ENCODE results near the gene AZI2.

DNA sequence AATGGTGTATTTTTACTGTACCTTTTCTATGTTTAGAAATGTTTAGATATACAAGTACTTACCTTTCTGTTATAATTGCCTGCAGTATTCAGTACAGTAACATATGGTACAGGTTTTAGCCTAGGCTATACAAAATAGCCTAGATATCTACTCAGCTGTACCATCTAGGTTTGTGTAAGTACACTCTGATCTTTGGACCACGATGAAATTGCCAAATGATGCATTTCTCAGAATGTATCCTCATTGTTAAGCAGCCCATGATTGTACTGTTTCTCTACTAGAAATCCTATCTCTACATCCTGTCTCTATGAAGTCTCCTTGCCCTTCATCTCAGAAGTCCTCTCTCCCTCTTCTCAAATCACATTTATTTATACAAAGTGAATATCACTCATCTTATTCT lies 32.9 kb downstream of the AZI2 start:
- TF ChIP-seq, protein P1, sequence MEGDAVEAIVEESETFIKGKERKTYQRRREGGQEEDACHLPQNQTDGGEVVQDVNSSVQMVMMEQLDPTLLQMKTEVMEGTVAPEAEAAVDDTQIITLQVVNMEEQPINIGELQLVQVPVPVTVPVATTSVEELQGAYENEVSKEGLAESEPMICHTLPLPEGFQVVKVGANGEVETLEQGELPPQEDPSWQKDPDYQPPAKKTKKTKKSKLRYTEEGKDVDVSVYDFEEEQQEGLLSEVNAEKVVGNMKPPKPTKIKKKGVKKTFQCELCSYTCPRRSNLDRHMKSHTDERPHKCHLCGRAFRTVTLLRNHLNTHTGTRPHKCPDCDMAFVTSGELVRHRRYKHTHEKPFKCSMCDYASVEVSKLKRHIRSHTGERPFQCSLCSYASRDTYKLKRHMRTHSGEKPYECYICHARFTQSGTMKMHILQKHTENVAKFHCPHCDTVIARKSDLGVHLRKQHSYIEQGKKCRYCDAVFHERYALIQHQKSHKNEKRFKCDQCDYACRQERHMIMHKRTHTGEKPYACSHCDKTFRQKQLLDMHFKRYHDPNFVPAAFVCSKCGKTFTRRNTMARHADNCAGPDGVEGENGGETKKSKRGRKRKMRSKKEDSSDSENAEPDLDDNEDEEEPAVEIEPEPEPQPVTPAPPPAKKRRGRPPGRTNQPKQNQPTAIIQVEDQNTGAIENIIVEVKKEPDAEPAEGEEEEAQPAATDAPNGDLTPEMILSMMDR (IDR thresholded peaks at IDR 0.05) = no peak
- TF ChIP-seq ZFX (IDR thresholded peaks at IDR 0.05; ENCODE audit: borderline replicate concordance) = no peak

Data from 22Rv1 (cell line).